Stimulated activated CD8-positive, alpha-beta memory T cell treated with anti-CD3 and anti-CD28 coated beads, Interleukin-2, amount 100 ng/mL, for 1 hour (primary cell): Measurements from ENCODE around the gene DLX3.
"Not testable (repeated sequence)": the region's sequence is repeated elsewhere in the genome, so short reads cannot be mapped to it uniquely, and the experiment has no call there.

Experiments used
- DNase-seq, 2 donors: peaks; one replicate each; pipeline ENCODE4 v3.0.0-alpha.2; 2020; ENCODE audit warnings: low read depth in 2 of 2

DLX3 gene

GRCh38 chr17:49995055-49995738 is at the start of gene DLX3:
DLX3 (minus strand) TSS chr17:49995224; CDS start chr17:49994998, 226 bp downstream.
- no peak for DNase-seq

GRCh38 chr17:50044483-50044882 is 49.5 kb upstream of the DLX3 start:
- no peak for DNase-seq

GRCh38 chr17:50043290-50044148 is 48.5 kb upstream of the DLX3 start:
- no peak for DNase-seq

- DNase-seq = no peak
Measured at GRCh38 chr17:50042211-50042610, 47.2 kb upstream of the DLX3 start.

GRCh38 chr17:50040496-50040895 is 45.5 kb upstream of the DLX3 start:
- not testable (repeated sequence) for DNase-seq

GRCh38 chr17:50039058-50039457 is 44.0 kb upstream of the DLX3 start:
- no peak for DNase-seq

GRCh38 chr17:50037321-50038107 is 42.5 kb upstream of the DLX3 start:
- DNase-seq = no peak

- DNase-seq = no peak
Measured at GRCh38 chr17:50036455-50037261, 41.6 kb upstream of the DLX3 start.

- no peak for DNase-seq
Measured at GRCh38 chr17:50035945-50036344, 40.9 kb upstream of the DLX3 start.

GRCh38 chr17:50035421-50035879 is 40.4 kb upstream of the DLX3 start:
- no peak for DNase-seq

GRCh38 chr17:50034498-50035364 is 39.7 kb upstream of the DLX3 start:
- no peak for DNase-seq

- no peak for DNase-seq
Measured at GRCh38 chr17:50033316-50033715, 38.3 kb upstream of the DLX3 start.

GRCh38 chr17:50029185-50029584 is 34.2 kb upstream of the DLX3 start:
- DNase-seq = no peak

GRCh38 chr17:50028736-50029120 is 33.7 kb upstream of the DLX3 start:
- DNase-seq = no peak

- DNase-seq = no peak
Measured at GRCh38 chr17:50027881-50028735, 33.1 kb upstream of the DLX3 start.

- DNase-seq = no peak
Measured at GRCh38 chr17:50027172-50027880, 32.3 kb upstream of the DLX3 start.

- DNase-seq = peak; percentile 48 to 69
Measured at GRCh38 chr17:50026837-50027171, 31.8 kb upstream of the DLX3 start.

- DNase-seq = no peak
Measured at GRCh38 chr17:50026046-50026675, 31.1 kb upstream of the DLX3 start.
